Mammary epithelial cell (primary cell): ENCODE data around the gene CPEB2.

Experiments used
- EZH2 ChIP-seq: IDR thresholded peaks from 2 replicates; pipeline ENCODE4 v1.6.1; 2012; ENCODE audit warnings: low read length, inconsistent platforms, borderline replicate concordance
- TF ChIP-seq, protein P1 (sequence below), 2 donors: IDR thresholded peaks in 1 of 2; conservative IDR thresholded peaks in 1 of 2; 2 replicates each; pipeline ENCODE4 v1.5.1; 2011 to 2012; ENCODE audit warnings: inconsistent platforms in 2 of 2, low read length in 2 of 2, mild to moderate bottlenecking in 2 of 2, control low read depth in 1 of 2, low read depth in 1 of 2; ENCODE audit not compliant: insufficient read depth in 1 of 2; ENCODE audit errors: extremely low read depth in 1 of 2

DNA sequence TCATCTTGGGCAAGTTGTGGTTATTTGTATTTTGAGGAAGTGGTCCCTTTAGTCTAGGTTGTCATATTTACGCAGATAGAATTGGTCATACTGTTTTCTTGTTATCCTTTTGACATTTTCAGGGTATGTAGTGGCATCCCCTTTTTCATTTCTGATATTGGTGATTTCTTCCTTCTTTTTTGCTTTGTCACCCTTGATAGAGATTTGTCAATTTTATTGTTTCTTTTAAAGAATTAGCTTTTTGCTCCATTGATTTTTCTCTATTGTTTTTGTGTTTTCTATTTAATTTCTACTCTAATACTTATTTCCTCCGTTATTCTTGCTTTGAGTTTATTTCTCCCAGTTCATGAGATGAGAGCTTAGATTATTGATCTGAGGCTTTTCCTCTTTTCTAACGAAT, 87.7 kb downstream of the CPEB2 start:
- TF ChIP-seq, protein P1, sequence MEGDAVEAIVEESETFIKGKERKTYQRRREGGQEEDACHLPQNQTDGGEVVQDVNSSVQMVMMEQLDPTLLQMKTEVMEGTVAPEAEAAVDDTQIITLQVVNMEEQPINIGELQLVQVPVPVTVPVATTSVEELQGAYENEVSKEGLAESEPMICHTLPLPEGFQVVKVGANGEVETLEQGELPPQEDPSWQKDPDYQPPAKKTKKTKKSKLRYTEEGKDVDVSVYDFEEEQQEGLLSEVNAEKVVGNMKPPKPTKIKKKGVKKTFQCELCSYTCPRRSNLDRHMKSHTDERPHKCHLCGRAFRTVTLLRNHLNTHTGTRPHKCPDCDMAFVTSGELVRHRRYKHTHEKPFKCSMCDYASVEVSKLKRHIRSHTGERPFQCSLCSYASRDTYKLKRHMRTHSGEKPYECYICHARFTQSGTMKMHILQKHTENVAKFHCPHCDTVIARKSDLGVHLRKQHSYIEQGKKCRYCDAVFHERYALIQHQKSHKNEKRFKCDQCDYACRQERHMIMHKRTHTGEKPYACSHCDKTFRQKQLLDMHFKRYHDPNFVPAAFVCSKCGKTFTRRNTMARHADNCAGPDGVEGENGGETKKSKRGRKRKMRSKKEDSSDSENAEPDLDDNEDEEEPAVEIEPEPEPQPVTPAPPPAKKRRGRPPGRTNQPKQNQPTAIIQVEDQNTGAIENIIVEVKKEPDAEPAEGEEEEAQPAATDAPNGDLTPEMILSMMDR (conservative IDR thresholded peaks at IDR 0.05 in 1 of 2, IDR thresholded peaks at IDR 0.05 in 1 of 2; ENCODE audit: extremely low read depth in 1 of 2, insufficient read depth in 1 of 2, low read depth in 1 of 2, low read length in 2 of 2): no peak
- no peak for TF ChIP-seq EZH2
